Left lung (tissue), 14 donors: Measurements from ENCODE around the gene GABBR1. TPM values are rescaled to one million over a fixed set of nuclear protein-coding genes. Genes with fewer than 3 reads are reported as not detected.
A peak's percentile ranks its signal among the peaks of the same experiment; 100 is the strongest.

Experiments used
- ATAC-seq: fragments of 200-7000 bp; cut with Tn5 transposase; one replicate; pipeline ENCODE4 v1.9.1; 2020; ENCODE audit warnings: moderate library complexity
- DNase-seq, 4 donors: peaks; one replicate each; pipeline ENCODE4 v3.0.0-alpha.2; 2013 to 2020
- H3K27ac ChIP-seq, 2 donors: fragments of 200-600 bp; sonication (generic) in 1 of 2; one replicate each; pipeline versions ENCODE4 v1.5.0 to v1.8.0; 2020 to 2021
- H3K27me3 ChIP-seq, 2 donors: fragments of 200-600 bp; sonication (generic) in 1 of 2; one replicate each; pipeline versions ENCODE4 v1.5.0 to v1.8.0; 2020 to 2021
- H3K36me3 ChIP-seq, 2 donors: fragments of 200-600 bp; sonication (generic) in 1 of 2; one replicate each; pipeline versions ENCODE4 v1.5.0 to v1.8.0; 2020 to 2021
- H3K4me1 ChIP-seq, 2 donors: fragments of 200-600 bp; one replicate each; pipeline ENCODE4 v1.8.0; 2021
- H3K4me3 ChIP-seq, 2 donors: fragments of 200-600 bp; sonication (generic) in 1 of 2; one replicate each; pipeline versions ENCODE4 v1.5.0 to v1.8.0; 2020 to 2021; ENCODE audit warnings: mild to moderate bottlenecking in 1 of 2
- H3K9me3 ChIP-seq, 2 donors: fragments of 200-600 bp; sonication (generic) in 1 of 2; one replicate each; pipeline versions ENCODE4 v1.5.0 to v1.8.0; 2020 to 2021
- intact Hi-C, 2 donors: fragments of 100-400 bp; cut with DNase I; formaldehyde crosslinking; loops; one replicate each; pipeline versions ENCODE4 v1.11.2 to v1.14.2; 2022
- long read RNA-seq, 12 donors: library from polyadenylated mRNA in 2 of 12; unstranded in 2 of 12; transcript quantifications; one replicate each; pipeline ENCODE4 v2.0.0 and lab custom pipeline, GENCODE V29; 2019 to 2026
- polyA plus RNA-seq, 6 donors: library from polyadenylated mRNA; unstranded; fragments of 120-200 nt; gene quantifications; one replicate each; pipeline ENCODE4 v1.2.1, GENCODE V29; 2013; ENCODE audit not compliant: insufficient read length in 6 of 6
- total RNA-seq, 2 donors: library from RNA; stranded (reverse); fragmentation: NEBNext Ultra II Directional; extraction: Animal tissue kit (Norgen Biotek cat#: 25700); gene quantifications; one replicate each; pipeline ENCODE4 v1.2.1, GENCODE V29; 2021
- TF ChIP-seq, protein P1 (sequence below), 2 donors: fragments of 200-600 bp; sonication (generic) in 1 of 2; IDR thresholded peaks; one replicate each; pipeline versions ENCODE4 v1.5.0 to v1.8.0; 2021; ENCODE audit warnings: antibody characterized with exemption in 2 of 2
- donor health status: DM: no; HTN: yes; CAD: no.
- donor health status: DM: no; HTN: no; CAD: no.

GABBR1 gene
- total RNA-seq, result 10 to 100 TPM; 25.0 to 32.0 TPM
- polyA plus RNA-seq, result 100 to 1,000 TPM in 2 of 6 donors, 10 to 100 TPM in 4; 73.5 to 122 (median 95.1) TPM
- long read RNA-seq, donor 1, transcript GABBR1-207 (4 exons, 1,252 nt), result major isoform, 9 of 39 reads
- long read RNA-seq, donor 1, partial matches to known transcripts, result 27 of 39 reads
- long read RNA-seq, donor 1, other reads (novel, unspliced or antisense), result 0 of 39 reads
- long read RNA-seq, donor 2, transcript GABBR1-207 (4 exons, 1,252 nt), result major isoform, 8 of 25 reads
- long read RNA-seq, donor 2, partial matches to known transcripts, result 17 of 25 reads
- long read RNA-seq, donor 2, other reads (novel, unspliced or antisense), result 0 of 25 reads
- long read RNA-seq, donor 3, partial matches to known transcripts, result 9 of 9 reads
- long read RNA-seq, donor 3, other reads (novel, unspliced or antisense), result 0 of 9 reads
- long read RNA-seq, donor 4, partial matches to known transcripts, result 0 of 1 reads
- long read RNA-seq, donor 4, other reads (novel, unspliced or antisense), result 1 of 1 reads
- long read RNA-seq, donor 5, transcript GABBR1-207 (4 exons, 1,252 nt), result major isoform, 7 of 20 reads
- long read RNA-seq, donor 5, partial matches to known transcripts, result 11 of 20 reads
- long read RNA-seq, donor 5, other reads (novel, unspliced or antisense), result 0 of 20 reads
- long read RNA-seq, donor 6, partial matches to known transcripts, result 10 of 15 reads
- long read RNA-seq, donor 6, other reads (novel, unspliced or antisense), result 0 of 15 reads
- long read RNA-seq, donor 7, full-length matches to known transcripts, result 10 of 28 reads
- long read RNA-seq, donor 7, partial matches to known transcripts, result 18 of 28 reads
- long read RNA-seq, donor 7, other reads (novel, unspliced or antisense), result 0 of 28 reads
- long read RNA-seq, donor 8, transcript GABBR1-207 (4 exons, 1,252 nt), result major isoform, 6 of 31 reads
- long read RNA-seq, donor 8, partial matches to known transcripts, result 19 of 31 reads
- long read RNA-seq, donor 8, other reads (novel, unspliced or antisense), result 0 of 31 reads
- long read RNA-seq, donor 9, result 0 reads
- long read RNA-seq, donor 10, partial matches to known transcripts, result 0 of 1 reads
- long read RNA-seq, donor 10, other reads (novel, unspliced or antisense), result 1 of 1 reads
- long read RNA-seq, donor 11, full-length matches to known transcripts, result 31 of 189 reads
- long read RNA-seq, donor 11, partial matches to known transcripts, result 151 of 189 reads
- long read RNA-seq, donor 11, other reads (novel, unspliced or antisense), result 7 of 189 reads
- long read RNA-seq, donor 12, partial matches to known transcripts, result 8 of 12 reads
- long read RNA-seq, donor 12, other reads (novel, unspliced or antisense), result 0 of 12 reads

GRCh38 chr6:29632789-29633533 is at the start of gene GABBR1:
TSS of gene GABBR1 (minus strand) at chr6:29633183. CDS start at chr6:29632385, 798 bp downstream.
- TF ChIP-seq, protein P1, sequence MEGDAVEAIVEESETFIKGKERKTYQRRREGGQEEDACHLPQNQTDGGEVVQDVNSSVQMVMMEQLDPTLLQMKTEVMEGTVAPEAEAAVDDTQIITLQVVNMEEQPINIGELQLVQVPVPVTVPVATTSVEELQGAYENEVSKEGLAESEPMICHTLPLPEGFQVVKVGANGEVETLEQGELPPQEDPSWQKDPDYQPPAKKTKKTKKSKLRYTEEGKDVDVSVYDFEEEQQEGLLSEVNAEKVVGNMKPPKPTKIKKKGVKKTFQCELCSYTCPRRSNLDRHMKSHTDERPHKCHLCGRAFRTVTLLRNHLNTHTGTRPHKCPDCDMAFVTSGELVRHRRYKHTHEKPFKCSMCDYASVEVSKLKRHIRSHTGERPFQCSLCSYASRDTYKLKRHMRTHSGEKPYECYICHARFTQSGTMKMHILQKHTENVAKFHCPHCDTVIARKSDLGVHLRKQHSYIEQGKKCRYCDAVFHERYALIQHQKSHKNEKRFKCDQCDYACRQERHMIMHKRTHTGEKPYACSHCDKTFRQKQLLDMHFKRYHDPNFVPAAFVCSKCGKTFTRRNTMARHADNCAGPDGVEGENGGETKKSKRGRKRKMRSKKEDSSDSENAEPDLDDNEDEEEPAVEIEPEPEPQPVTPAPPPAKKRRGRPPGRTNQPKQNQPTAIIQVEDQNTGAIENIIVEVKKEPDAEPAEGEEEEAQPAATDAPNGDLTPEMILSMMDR (IDR thresholded peaks at IDR 0.05), result no peak
- H3K4me3 ChIP-seq, result peak within 1 kb of the TSS; percentile 64 to 72
- DNase-seq, result peak; percentile 87 to 96 (median 92)
- H3K9me3 ChIP-seq, result no peaks in the 10 kb centered on the region
- H3K4me1 ChIP-seq, result peaks cover 6 to 35% of the 10 kb centered on the region in 2 donors
- ATAC-seq, result peak; percentile 95
- peaks cover 0 to 20% of the 10 kb centered on the region in 2 donors for H3K27me3 ChIP-seq
- intact Hi-C loops, result no loop called here
- H3K27ac ChIP-seq, result peak within 1 kb of the TSS; percentile 6 to 55
- no peaks in the 10 kb centered on the region for H3K36me3 ChIP-seq

DNA sequence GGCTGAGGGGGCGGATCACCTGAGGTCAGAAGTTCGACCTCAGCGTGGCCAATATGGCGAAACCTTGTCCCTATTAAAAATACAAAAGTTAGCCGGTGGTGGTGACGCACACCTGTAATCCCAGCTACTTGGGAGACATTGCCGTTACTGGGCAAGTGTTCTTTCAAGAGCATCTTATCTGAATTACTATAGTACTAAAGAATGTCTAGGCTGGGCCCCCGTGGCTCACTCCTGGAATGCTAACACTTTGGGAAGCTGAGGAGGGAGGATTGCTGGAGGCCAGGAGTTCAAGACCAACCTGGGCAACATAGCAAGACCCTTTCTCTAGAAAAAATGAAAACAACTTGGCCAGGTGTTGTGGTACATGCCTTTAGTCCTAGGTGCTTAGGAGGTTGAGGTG is 48.8 kb upstream of the GABBR1 start:
- Histone ChIP-seq H3K27me3 (peaks cover 0 to 24% of the 10 kb centered on the region in 2 donors), H3K4me3 (no peak overlapping the region), H3K9me3 (no peaks in the 10 kb centered on the region), H3K36me3 (no peaks in the 10 kb centered on the region), H3K4me1 (no peaks in the 10 kb centered on the region), H3K27ac (no peak overlapping the region)
- ATAC-seq (no peak), DNase-seq (no peak)
- intact Hi-C loops, result no loop called here
- TF ChIP-seq, protein P1 (IDR thresholded peaks at IDR 0.05), result no peak

- no peak for DNase-seq
- no peak for ATAC-seq
- H3K4me3 ChIP-seq, result no peak within 1 kb of the TSS
- H3K27me3 ChIP-seq, result peaks cover 0 to 19% of the 10 kb centered on the region in 2 donors
- no peaks in the 10 kb centered on the region for H3K36me3 ChIP-seq
- no peak within 1 kb of the TSS for H3K27ac ChIP-seq
- TF ChIP-seq, protein P1 (IDR thresholded peaks at IDR 0.05), result no peak
- H3K9me3 ChIP-seq, result no peaks in the 10 kb centered on the region
- no peaks in the 10 kb centered on the region for H3K4me1 ChIP-seq
- intact Hi-C loops, result no loop called here
Observed at GRCh38 chr6:29680904-29681303, 47.9 kb upstream of the GABBR1 start, which contains the start of gene ZFP57. TSS of gene ZFP57 (minus strand) at chr6:29681152. CDS start at chr6:29677003, 4,149 bp downstream.

DNA sequence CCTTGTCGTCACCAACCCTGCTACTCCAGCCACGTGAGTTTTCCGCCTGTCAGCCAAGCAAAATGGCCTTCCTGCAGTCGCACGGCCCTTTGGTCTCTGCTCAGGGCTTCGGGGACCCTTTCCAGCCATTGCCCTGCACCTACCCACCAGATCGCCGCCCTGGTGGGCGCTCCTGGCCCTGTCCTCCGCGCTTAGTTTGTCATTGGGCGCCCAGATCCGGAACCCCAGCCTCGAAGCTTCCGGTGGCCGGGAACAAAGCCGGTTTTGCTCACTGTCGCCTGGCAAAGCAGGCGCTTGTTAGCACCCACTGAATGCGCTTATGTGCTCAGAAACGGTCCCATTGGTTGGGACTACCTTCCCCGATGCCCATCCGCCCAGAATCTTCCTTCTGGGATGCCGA is 47.4 kb upstream of the GABBR1 start:
- no peak for ATAC-seq
- DNase-seq, result no peak
- Histone ChIP-seq H3K4me3 (no peak overlapping the region), H3K27me3 (peaks cover 0 to 14% of the 10 kb centered on the region in 2 donors), H3K9me3 (no peaks in the 10 kb centered on the region), H3K4me1 (no peaks in the 10 kb centered on the region), H3K36me3 (no peaks in the 10 kb centered on the region), H3K27ac (no peak overlapping the region)
- TF ChIP-seq, protein P1 (IDR thresholded peaks at IDR 0.05), result no peak
- intact Hi-C loops, result no loop called here
